HEK293 (cell line): ENCODE data around the gene SFMBT2.
A peak's percentile ranks its signal among the peaks of the same experiment; 100 is the strongest.

Source experiments
- GLI2 ChIP-seq: fragments of 450-650 bp; formaldehyde crosslinking; IDR thresholded peaks from 2 replicates; pipeline ENCODE4; 2017; ENCODE audit warnings: missing biosample characterization, missing genetic modification characterization, low read depth, borderline replicate concordance
- PRDM6 ChIP-seq: fragments of 450-650 bp; formaldehyde crosslinking; IDR thresholded peaks from 2 replicates; pipeline ENCODE4 v1.5.1; 2017; ENCODE audit warnings: missing biosample characterization, missing genetic modification characterization
- ZBTB21 ChIP-seq: fragments of 450-650 bp; formaldehyde crosslinking; IDR thresholded peaks from 2 replicates; pipeline ENCODE4 v1.5.1; 2017; ENCODE audit warnings: missing biosample characterization, missing genetic modification characterization
- ZBTB44 ChIP-seq: fragments of 450-650 bp; IDR thresholded peaks from 2 replicates; pipeline ENCODE4 v1.5.1; 2018; ENCODE audit warnings: missing biosample characterization, mild to moderate bottlenecking, missing genetic modification characterization
- ZFP37 ChIP-seq: fragments of 450-650 bp; formaldehyde crosslinking; IDR thresholded peaks from 2 replicates; pipeline ENCODE4 v1.5.1; 2016; ENCODE audit warnings: missing biosample characterization, missing genetic modification characterization
- ZFP69B ChIP-seq: fragments of 450-650 bp; formaldehyde crosslinking; IDR thresholded peaks from 2 replicates; pipeline ENCODE4 v1.5.1; 2016; ENCODE audit warnings: missing biosample characterization, missing genetic modification characterization
- ZNF184 ChIP-seq: fragments of 450-650 bp; IDR thresholded peaks from 2 replicates; pipeline ENCODE4 v1.5.1; 2018; ENCODE audit warnings: missing biosample characterization, mild to moderate bottlenecking, missing genetic modification characterization
- ZNF211 ChIP-seq: fragments of 450-650 bp; formaldehyde crosslinking; IDR thresholded peaks from 2 replicates; pipeline ENCODE4 v1.5.1; 2016; ENCODE audit warnings: low read depth, missing biosample characterization, missing genetic modification characterization
- ZNF248 ChIP-seq: fragments of 450-650 bp; formaldehyde crosslinking; IDR thresholded peaks from 2 replicates; pipeline ENCODE4 v1.5.1; 2017; ENCODE audit warnings: missing biosample characterization, missing genetic modification characterization
- ZNF366 ChIP-seq: fragments of 450-650 bp; formaldehyde crosslinking; conservative IDR thresholded peaks from 2 replicates; pipeline ENCODE4 v1.5.1; 2016; ENCODE audit warnings: missing biosample characterization, missing genetic modification characterization
- ZNF391 ChIP-seq: fragments of 450-650 bp; formaldehyde crosslinking; IDR thresholded peaks from 2 replicates; pipeline ENCODE4 v1.5.1; 2016; ENCODE audit warnings: low read depth, missing biosample characterization, missing genetic modification characterization, borderline replicate concordance
- ZNF394 ChIP-seq: fragments of 450-650 bp; formaldehyde crosslinking; IDR thresholded peaks from 2 replicates; pipeline ENCODE4 v1.5.1; 2016; ENCODE audit warnings: missing biosample characterization, missing genetic modification characterization, mild to moderate bottlenecking, moderate library complexity, borderline replicate concordance
- ZNF398 ChIP-seq: fragments of 450-650 bp; formaldehyde crosslinking; IDR thresholded peaks from 2 replicates; pipeline ENCODE4 v1.5.1; 2017; ENCODE audit warnings: missing biosample characterization, missing genetic modification characterization
- ZNF555 ChIP-seq: fragments of 450-650 bp; formaldehyde crosslinking; conservative IDR thresholded peaks from 2 replicates; pipeline ENCODE4 v1.5.1; 2017; ENCODE audit warnings: missing biosample characterization, mild to moderate bottlenecking, missing genetic modification characterization, inconsistent platforms
- ZNF558 ChIP-seq: fragments of 450-650 bp; formaldehyde crosslinking; IDR thresholded peaks from 2 replicates; pipeline ENCODE4 v1.5.1; 2016; ENCODE audit warnings: missing biosample characterization, missing genetic modification characterization
- ZNF571 ChIP-seq: fragments of 450-650 bp; formaldehyde crosslinking; IDR thresholded peaks from 2 replicates; pipeline ENCODE4 v1.5.0; 2017; ENCODE audit warnings: missing biosample characterization, missing genetic modification characterization
- ZNF654 ChIP-seq: fragments of 450-650 bp; formaldehyde crosslinking; IDR thresholded peaks from 2 replicates; pipeline ENCODE4 v1.5.1; 2016; ENCODE audit warnings: low read depth, missing biosample characterization, missing genetic modification characterization
- ZNF692 ChIP-seq: fragments of 450-650 bp; formaldehyde crosslinking; IDR thresholded peaks from 2 replicates; pipeline ENCODE4 v1.5.1; 2016; ENCODE audit warnings: missing biosample characterization, missing genetic modification characterization
- ZNF76 ChIP-seq: fragments of 450-650 bp; formaldehyde crosslinking; IDR thresholded peaks from 2 replicates; pipeline ENCODE4; 2016; ENCODE audit warnings: low read depth, missing biosample characterization, missing genetic modification characterization, borderline replicate concordance
- ZNF837 ChIP-seq: fragments of 450-650 bp; formaldehyde crosslinking; IDR thresholded peaks from 2 replicates; pipeline ENCODE4 v1.5.1; 2016; ENCODE audit warnings: missing biosample characterization, missing genetic modification characterization
- ZXDB ChIP-seq: fragments of 450-650 bp; formaldehyde crosslinking; IDR thresholded peaks from 2 replicates; pipeline ENCODE4 v1.5.1; 2016; ENCODE audit warnings: missing biosample characterization, missing genetic modification characterization
- TF ChIP-seq, protein P1 (sequence below): fragments of 450-650 bp; formaldehyde crosslinking; IDR thresholded peaks from 2 replicates; pipeline ENCODE4 v1.5.1; 2016; ENCODE audit warnings: missing biosample characterization, missing genetic modification characterization, borderline replicate concordance
- TF ChIP-seq, protein P2 (sequence below): fragments of 450-650 bp; formaldehyde crosslinking; IDR thresholded peaks from 2 replicates; pipeline ENCODE4 v1.5.1; 2017; ENCODE audit warnings: missing biosample characterization, missing genetic modification characterization
- TF ChIP-seq, protein P3 (sequence below): fragments of 450-650 bp; formaldehyde crosslinking; IDR thresholded peaks from 2 replicates; pipeline ENCODE4 v1.5.1; 2016; ENCODE audit warnings: missing biosample characterization, missing genetic modification characterization

Gene SFMBT2

GRCh38 chr10:7354330-7355047 lies 56.3 kb downstream of the SFMBT2 start (continued):
- TF ChIP-seq, protein P1, sequence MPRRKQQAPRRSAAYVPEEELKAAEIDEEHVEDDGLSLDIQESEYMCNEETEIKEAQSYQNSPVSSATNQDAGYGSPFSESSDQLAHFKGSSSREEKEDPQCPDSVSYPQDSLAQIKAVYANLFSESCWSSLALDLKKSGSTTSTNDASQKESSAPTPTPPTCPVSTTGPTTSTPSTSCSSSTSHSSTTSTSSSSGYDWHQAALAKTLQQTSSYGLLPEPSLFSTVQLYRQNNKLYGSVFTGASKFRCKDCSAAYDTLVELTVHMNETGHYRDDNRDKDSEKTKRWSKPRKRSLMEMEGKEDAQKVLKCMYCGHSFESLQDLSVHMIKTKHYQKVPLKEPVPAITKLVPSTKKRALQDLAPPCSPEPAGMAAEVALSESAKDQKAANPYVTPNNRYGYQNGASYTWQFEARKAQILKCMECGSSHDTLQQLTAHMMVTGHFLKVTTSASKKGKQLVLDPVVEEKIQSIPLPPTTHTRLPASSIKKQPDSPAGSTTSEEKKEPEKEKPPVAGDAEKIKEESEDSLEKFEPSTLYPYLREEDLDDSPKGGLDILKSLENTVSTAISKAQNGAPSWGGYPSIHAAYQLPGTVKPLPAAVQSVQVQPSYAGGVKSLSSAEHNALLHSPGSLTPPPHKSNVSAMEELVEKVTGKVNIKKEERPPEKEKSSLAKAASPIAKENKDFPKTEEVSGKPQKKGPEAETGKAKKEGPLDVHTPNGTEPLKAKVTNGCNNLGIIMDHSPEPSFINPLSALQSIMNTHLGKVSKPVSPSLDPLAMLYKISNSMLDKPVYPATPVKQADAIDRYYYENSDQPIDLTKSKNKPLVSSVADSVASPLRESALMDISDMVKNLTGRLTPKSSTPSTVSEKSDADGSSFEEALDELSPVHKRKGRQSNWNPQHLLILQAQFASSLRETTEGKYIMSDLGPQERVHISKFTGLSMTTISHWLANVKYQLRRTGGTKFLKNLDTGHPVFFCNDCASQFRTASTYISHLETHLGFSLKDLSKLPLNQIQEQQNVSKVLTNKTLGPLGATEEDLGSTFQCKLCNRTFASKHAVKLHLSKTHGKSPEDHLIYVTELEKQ (tag by site-specific recombination): peak; percentile 91
- TF ChIP-seq GLI2 (tag by site-specific recombination): peak; percentile 55; the same call in 1 of the 2 replicates
- peak; percentile 62; the same call in 1 of the 2 replicates for TF ChIP-seq ZBTB44
- peak; percentile 91 for TF ChIP-seq PRDM6 (tag by site-specific recombination)
- TF ChIP-seq ZNF366 (tag by site-specific recombination): peak; percentile 85
- peak; percentile 20; the same call in 1 of the 2 replicates for TF ChIP-seq ZNF398 (tag by site-specific recombination)
- TF ChIP-seq, protein P2, sequence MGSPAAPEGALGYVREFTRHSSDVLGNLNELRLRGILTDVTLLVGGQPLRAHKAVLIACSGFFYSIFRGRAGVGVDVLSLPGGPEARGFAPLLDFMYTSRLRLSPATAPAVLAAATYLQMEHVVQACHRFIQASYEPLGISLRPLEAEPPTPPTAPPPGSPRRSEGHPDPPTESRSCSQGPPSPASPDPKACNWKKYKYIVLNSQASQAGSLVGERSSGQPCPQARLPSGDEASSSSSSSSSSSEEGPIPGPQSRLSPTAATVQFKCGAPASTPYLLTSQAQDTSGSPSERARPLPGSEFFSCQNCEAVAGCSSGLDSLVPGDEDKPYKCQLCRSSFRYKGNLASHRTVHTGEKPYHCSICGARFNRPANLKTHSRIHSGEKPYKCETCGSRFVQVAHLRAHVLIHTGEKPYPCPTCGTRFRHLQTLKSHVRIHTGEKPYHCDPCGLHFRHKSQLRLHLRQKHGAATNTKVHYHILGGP: peak; percentile 53; the same call in 1 of the 2 replicates
- TF ChIP-seq ZNF184 (tag by site-specific recombination): peak; percentile 91
- no peak for TF ChIP-seq ZNF555 (tag by site-specific recombination)
- TF ChIP-seq, protein P3, sequence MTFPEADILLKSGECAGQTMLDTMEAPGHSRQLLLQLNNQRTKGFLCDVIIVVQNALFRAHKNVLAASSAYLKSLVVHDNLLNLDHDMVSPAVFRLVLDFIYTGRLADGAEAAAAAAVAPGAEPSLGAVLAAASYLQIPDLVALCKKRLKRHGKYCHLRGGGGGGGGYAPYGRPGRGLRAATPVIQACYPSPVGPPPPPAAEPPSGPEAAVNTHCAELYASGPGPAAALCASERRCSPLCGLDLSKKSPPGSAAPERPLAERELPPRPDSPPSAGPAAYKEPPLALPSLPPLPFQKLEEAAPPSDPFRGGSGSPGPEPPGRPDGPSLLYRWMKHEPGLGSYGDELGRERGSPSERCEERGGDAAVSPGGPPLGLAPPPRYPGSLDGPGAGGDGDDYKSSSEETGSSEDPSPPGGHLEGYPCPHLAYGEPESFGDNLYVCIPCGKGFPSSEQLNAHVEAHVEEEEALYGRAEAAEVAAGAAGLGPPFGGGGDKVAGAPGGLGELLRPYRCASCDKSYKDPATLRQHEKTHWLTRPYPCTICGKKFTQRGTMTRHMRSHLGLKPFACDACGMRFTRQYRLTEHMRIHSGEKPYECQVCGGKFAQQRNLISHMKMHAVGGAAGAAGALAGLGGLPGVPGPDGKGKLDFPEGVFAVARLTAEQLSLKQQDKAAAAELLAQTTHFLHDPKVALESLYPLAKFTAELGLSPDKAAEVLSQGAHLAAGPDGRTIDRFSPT: peak; percentile 85
- TF ChIP-seq ZNF391 (tag by site-specific recombination): no peak
- no peak for TF ChIP-seq ZNF211 (tag by site-specific recombination)
- no peak for TF ChIP-seq ZNF76
- TF ChIP-seq ZNF571 (tag by site-specific recombination): no peak
- TF ChIP-seq ZNF558 (tag by site-specific recombination): peak; percentile 57; the same call in 1 of the 2 replicates
- TF ChIP-seq ZNF654 (tag by site-specific recombination): no peak
- no peak for TF ChIP-seq ZBTB21 (tag by site-specific recombination)
- TF ChIP-seq ZNF692: peak; percentile 53; the same call in 1 of the 2 replicates
- TF ChIP-seq ZNF394: peak; percentile 51; the same call in 1 of the 2 replicates
- peak; percentile 55; the same call in 1 of the 2 replicates for TF ChIP-seq ZXDB (tag by site-specific recombination)
- no peak for TF ChIP-seq ZNF837 (tag by site-specific recombination)
- TF ChIP-seq ZNF248 (tag by site-specific recombination): no peak
- TF ChIP-seq ZFP37: 0 out of 2 replicates have a peak, but pooled peaks have one; percentile 31
- TF ChIP-seq ZFP69B (tag by site-specific recombination): 0 out of 2 replicates have a peak, but pooled peaks have one; percentile 54
